GM19328 (cell line): ENCODE measurements around the gene OR5D13.

Source experiments
- ATAC-seq: cut with Tn5 transposase; IDR thresholded peaks from one replicate; pipeline ENCODE4 v1.9.1; 2021; ENCODE audit warnings: mild to moderate bottlenecking, moderate library complexity; ENCODE audit not compliant: unreplicated experiment

The OR5D13 gene, protein sequence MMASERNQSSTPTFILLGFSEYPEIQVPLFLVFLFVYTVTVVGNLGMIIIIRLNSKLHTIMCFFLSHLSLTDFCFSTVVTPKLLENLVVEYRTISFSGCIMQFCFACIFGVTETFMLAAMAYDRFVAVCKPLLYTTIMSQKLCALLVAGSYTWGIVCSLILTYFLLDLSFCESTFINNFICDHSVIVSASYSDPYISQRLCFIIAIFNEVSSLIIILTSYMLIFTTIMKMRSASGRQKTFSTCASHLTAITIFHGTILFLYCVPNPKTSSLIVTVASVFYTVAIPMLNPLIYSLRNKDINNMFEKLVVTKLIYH

DNA sequence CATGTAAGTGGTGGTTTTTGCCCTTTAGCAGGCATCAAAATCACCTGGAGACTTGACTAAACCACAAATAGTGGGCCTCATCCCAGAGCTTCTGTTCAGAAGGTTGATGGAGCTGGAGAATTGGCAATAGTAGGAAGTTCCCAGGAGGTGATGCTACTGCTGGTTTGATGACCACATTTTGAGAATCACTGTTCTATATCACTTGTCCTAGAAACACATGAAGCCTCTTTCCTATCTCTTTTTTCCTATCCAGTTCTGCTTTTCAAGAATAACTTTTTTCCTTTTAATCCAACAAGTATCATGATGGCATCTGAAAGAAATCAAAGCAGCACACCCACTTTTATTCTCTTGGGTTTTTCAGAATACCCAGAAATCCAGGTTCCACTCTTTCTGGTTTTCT lies at the start of gene OR5D13:
OR5D13 (plus strand) TSS at position 301 of the 400 bp plus-strand sequence; CDS start at position 301, 0 bp downstream.
- no peak for ATAC-seq

DNA sequence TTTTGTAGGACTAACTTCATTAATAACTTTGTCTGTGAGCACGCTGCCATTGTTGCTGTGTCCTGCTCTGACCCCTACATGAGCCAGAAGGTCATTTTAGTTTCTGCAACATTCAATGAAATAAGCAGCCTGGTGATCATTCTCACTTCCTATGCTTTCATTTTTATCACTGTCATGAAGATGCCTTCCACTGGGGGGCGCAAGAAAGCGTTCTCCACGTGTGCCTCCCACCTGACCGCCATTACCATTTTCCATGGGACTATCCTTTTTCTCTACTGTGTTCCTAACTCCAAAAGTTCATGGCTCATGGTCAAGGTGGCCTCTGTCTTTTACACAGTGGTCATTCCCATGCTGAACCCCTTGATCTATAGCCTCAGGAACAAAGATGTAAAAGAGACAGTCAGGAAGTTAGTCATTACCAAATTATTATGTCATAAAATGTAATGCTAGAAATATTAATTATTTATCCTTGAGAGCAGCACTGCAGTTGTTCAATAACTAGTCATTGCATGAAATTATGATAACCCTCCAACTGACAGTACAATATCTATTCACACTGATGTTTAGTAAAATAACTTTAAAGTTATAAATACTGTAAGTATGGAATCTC lies 46.4 kb upstream of the OR5D13 start:
- no peak for ATAC-seq

DNA sequence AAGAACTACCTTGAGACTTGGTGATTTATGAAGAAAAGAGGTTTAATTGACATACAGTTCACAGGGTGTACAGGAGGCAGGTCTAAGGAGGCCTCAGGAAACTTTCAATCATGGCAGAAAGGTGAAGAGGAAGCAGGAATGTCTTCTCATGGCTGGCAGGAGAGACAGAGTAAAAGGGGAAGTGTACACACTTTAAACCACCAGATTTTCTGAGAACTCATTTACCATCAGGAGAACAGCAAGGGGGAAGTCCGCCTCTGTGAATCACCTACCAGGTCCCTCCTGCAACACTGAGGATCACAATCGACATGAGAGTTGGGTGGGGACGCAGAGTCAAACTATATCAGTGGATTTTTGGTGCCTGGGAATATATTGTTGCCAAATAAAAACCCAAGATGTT lies 40.3 kb upstream of the OR5D13 start:
- no peak for ATAC-seq

DNA sequence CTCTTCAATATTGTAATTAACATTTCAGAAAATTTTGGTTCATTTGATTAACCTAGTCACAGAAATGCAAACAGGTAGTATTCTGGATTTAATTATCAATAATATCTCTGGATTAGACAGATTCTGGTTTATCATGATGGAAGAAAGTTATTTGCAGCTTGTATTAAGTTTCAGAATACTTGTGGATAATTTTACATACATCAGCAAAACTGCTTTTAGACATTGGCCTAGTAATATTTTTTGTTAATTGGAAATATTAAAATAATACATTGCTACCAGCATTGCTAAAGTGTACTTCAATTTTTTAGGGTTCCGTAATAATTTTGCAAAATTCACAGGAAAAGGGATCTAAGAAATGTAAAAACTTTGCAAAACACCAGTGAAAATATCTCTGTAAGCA lies 18.4 kb downstream of the OR5D13 start:
- no peak for ATAC-seq

DNA sequence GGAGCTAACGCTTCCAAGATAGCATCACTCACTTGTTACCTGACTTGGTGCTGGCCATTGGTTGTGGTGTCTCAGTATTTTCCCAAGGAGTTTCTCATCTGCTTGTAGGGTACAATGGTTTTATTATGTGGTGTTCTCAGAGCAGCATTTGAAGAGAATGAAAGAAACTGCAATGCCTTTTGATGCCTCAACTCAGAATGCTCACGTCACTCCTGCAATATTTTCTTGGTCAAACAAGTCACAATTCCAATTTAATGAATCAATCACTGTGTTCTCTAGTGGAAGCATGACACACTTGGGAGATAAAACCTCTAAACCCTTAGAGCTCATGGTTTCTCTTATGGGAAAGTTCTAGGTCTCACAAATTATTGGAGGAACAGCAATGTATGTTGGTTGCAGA lies 20.1 kb downstream of the OR5D13 start:
- no peak for ATAC-seq

DNA sequence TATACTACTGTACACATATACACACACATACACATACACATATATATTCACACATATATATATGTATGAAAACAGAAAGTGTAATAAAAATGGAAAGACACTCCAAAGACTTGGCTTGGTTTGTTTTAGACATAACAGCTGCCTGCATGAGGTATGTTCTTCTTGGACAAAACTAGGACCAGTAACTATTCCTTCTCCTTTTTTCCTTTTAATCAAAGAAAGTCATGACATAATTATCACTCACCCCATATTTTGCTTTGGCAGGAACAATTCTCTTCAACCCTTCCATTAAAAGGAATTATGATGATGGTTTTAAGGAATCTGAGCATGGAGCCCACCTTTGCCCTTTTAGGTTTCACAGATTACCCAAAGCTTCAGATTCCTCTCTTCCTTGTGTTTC lies 22.0 kb downstream of the OR5D13 start, which contains the start of gene OR5D14:
OR5D14 (plus strand) TSS at position 301 of the 400 bp plus-strand sequence; CDS start at position 301, 0 bp downstream.
- ATAC-seq: no peak

DNA sequence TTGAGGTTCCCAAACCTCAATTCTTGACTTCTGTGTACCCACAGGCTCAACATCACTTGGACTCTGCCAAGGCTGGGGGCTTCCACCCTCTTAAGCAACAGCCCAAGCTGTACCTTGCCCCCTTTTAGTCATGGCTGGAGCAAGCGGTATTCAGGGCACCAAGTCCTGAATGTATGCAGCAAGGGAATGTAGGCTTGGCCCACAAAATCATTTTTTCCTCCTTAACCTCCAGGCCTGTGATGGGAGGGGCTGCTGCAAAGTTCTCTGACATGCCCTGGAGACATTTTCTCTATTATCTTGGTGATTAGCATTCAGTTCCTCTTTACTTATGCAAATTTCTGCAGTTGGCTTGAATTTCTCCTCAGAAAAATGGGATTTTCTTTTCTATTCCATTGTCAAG lies 33.0 kb downstream of the OR5D13 start:
- no peak for ATAC-seq

DNA sequence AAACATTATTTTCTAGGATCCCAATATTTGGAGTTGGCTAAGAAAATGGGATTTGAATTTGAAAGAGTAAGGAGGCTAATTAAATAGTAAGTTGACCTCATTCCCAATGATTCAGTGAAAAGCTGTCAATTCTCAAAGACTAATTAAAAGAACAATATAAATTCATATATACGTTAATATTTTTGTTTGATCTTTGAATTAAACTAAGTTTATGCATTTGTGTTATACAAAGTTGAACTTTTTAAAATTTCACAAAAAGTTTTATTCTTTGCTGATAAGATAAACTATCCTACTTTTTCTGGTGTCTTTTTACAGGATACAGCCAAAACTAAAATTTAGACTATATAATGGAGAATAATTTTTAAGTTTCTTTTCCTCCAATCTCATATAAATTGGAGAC lies 37.8 kb downstream of the OR5D13 start, which contains the start of gene OR5L1:
OR5L1 (plus strand) TSS at position 301 of the 400 bp plus-strand sequence. CDS start 100 bp downstream, outside the sequence.
- ATAC-seq: no peak

DNA sequence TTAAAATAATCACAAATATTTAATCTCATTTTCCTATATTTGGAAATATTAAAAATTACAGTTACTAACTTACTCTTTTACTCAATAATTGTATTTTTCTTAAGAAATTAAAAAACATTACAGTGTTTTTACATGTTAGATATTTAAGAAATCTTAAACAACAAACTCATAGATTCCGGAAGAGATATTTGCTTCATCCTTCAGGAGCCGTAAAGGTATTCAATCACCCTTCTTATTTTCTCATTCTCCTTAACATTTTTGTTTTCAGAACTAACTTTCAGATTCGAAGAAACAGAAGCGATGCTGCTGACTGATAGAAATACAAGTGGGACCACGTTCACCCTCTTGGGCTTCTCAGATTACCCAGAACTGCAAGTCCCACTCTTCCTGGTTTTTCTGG lies 46.1 kb downstream of the OR5D13 start, which contains the start of gene OR5D18:
OR5D18 (plus strand) TSS at position 301 of the 400 bp plus-strand sequence; CDS start at position 301, 0 bp downstream.
- ATAC-seq: no peak
